Brain microvascular endothelial cell (primary cell): ENCODE measurements around the gene HACD3.

Experiments used
- DNase-seq: peaks from one replicate; pipeline ENCODE4 v3.0.0-alpha.2; 2020
- H3K27ac ChIP-seq: fragments of 250-450 bp; sonication (Bioruptor Pico); 2 replicates; pipeline ENCODE4 v1.5.1; 2020; ENCODE audit warnings: mild to moderate bottlenecking, moderate library complexity
- H3K27me3 ChIP-seq: fragments of 250-450 bp; sonication (Bioruptor Pico); replicated peaks from 2 replicates; pipeline ENCODE4 v1.5.1; 2020; ENCODE audit warnings: mild to moderate bottlenecking
- H3K36me3 ChIP-seq: fragments of 250-450 bp; sonication (Bioruptor Pico); replicated peaks from 2 replicates; pipeline ENCODE4 v1.5.1; 2020; ENCODE audit warnings: mild to moderate bottlenecking
- H3K4me3 ChIP-seq: 2 replicates; pipeline ENCODE4 v1.5.1; 2011; ENCODE audit warnings: low read depth, mild to moderate bottlenecking, control low read depth, low read length, moderate library complexity
- CTCF ChIP-seq: IDR thresholded peaks from 2 replicates; pipeline ENCODE4 v1.5.1; 2011; ENCODE audit warnings: low read depth, mild to moderate bottlenecking, moderate library complexity, low read length, control low read depth, inconsistent platforms; ENCODE audit errors: missing control alignments
- in situ Hi-C: cut with HindIII; loops from 2 replicates; pipeline ENCODE4 v1.10.0; 2017; ENCODE audit warnings: low sequenced_read_pairs, low pct_ligation_motif_present

HACD3 gene

GRCh38 chr15:65584241-65584640 lies 54.0 kb downstream of the HACD3 start:
- H3K36me3 ChIP-seq, result peaks cover 21% of the 10 kb centered on the region
- H3K4me3 ChIP-seq, result no peak overlapping the region
- H3K27me3 ChIP-seq, result no peaks in the 10 kb centered on the region
- TF ChIP-seq CTCF, result no peak
- in situ Hi-C loops, result no loop called here
- H3K27ac ChIP-seq, result peak overlapping the region; percentile 58
- DNase-seq, result no peak

GRCh38 chr15:65587094-65587493 lies 56.8 kb downstream of the HACD3 start:
- no peaks in the 10 kb centered on the region for H3K27me3 ChIP-seq
- no peak for TF ChIP-seq CTCF
- H3K4me3 ChIP-seq, result no peak overlapping the region
- in situ Hi-C loops, result no loop called here
- no peak overlapping the region for H3K27ac ChIP-seq
- DNase-seq, result no peak
- H3K36me3 ChIP-seq, result peaks cover 25% of the 10 kb centered on the region

- Histone ChIP-seq H3K27me3 (no peaks in the 10 kb centered on the region), H3K27ac (no peak overlapping the region), H3K36me3 (peaks cover 61% of the 10 kb centered on the region), H3K4me3 (no peak overlapping the region)
- peak; percentile 55 for TF ChIP-seq CTCF
- no peak for DNase-seq
- in situ Hi-C loops, result no loop called here
Measured at GRCh38 chr15:65595960-65596359, 65.7 kb downstream of the HACD3 start.

- H3K27ac ChIP-seq, result no peak overlapping the region
- in situ Hi-C loops, result no loop called here
- peaks cover 44% of the 10 kb centered on the region for H3K36me3 ChIP-seq
- DNase-seq, result no peak
- no peak overlapping the region for H3K4me3 ChIP-seq
- no peak for TF ChIP-seq CTCF
- no peaks in the 10 kb centered on the region for H3K27me3 ChIP-seq
Measured at GRCh38 chr15:65598468-65598867, 68.2 kb downstream of the HACD3 start.

GRCh38 chr15:65599677-65600076 lies 69.4 kb downstream of the HACD3 start:
- H3K27ac ChIP-seq, result no peak overlapping the region
- no peaks in the 10 kb centered on the region for H3K27me3 ChIP-seq
- no peak for DNase-seq
- in situ Hi-C loops, result no loop called here
- no peak for TF ChIP-seq CTCF
- peaks cover 41% of the 10 kb centered on the region for H3K36me3 ChIP-seq
- H3K4me3 ChIP-seq, result no peak overlapping the region

- in situ Hi-C loops, result no loop called here
- H3K36me3 ChIP-seq, result peaks cover 18% of the 10 kb centered on the region
- DNase-seq, result no peak
- no peaks in the 10 kb centered on the region for H3K27me3 ChIP-seq
- no peak overlapping the region for H3K4me3 ChIP-seq
- no peak for TF ChIP-seq CTCF
- H3K27ac ChIP-seq, result no peak overlapping the region
Measured at GRCh38 chr15:65603134-65603533, 72.9 kb downstream of the HACD3 start.
